K562 (cell line): ENCODE measurements around the gene DPP3. TPM values are rescaled to one million over a fixed set of nuclear protein-coding genes. Genes with fewer than 3 reads are reported as not detected.

Experiments
- ATAC-seq: fragments of 200-7000 bp; cut with Tn5 transposase; 3 replicates; pipeline ENCODE4 v1.9.1; 2020; ENCODE audit warnings: moderate library complexity
- BruUV-seq: library from RNA; stranded (reverse); fragments of 400-500 nt; replicated peaks from 2 replicates; lab custom pipeline; 2021; lab: Mats Ljungman, UMichigan
- CTCF ChIA-PET: fragments of 300-600 bp; formaldehyde crosslinking; extraction: SDS; loops from one replicate; lab custom pipeline; 2021; ENCODE audit warnings: low intra/inter-chr PET ratio; lab: Yijun Ruan, JAX
- POLR2A ChIA-PET: fragments of 300-600, 350-650 bp; sonication (Branson Sonifier 250); formaldehyde crosslinking; extraction: SDS; loops from one replicate; lab custom pipeline; 2021; ENCODE audit warnings: antibody characterized with exemption, inconsistent platforms; lab: Yijun Ruan, JAX
- DNase-seq, 4 experiments: peaks; one replicate each; pipeline versions ENCODE4 v3.0.0 to v3.0.0-alpha.2; 2011 to 2018; ENCODE audit warnings: low spot score in 3 of 4, mixed read lengths in 3 of 4; ENCODE audit errors: extremely low read depth in 1 of 4
- FAIRE-seq: peaks from 2 replicates; lab custom pipeline; 2011; peaks lifted over from hg19 to GRCh38; lab: Jason Lieb, UNC
- H2AFZ ChIP-seq: 2 replicates; pipeline ENCODE4 v1.6.0; 2011; ENCODE audit warnings: low read depth, low read length, control low read depth, inconsistent platforms
- H3K27ac ChIP-seq: fragments of 200-600 bp; 3 replicates; pipeline ENCODE4 v1.8.0; 2011; ENCODE audit warnings: low read depth, mild to moderate bottlenecking, control low read depth, inconsistent platforms, low read length, moderate library complexity, mixed read lengths; ENCODE audit errors: extremely low read depth
- H3K27me3 ChIP-seq, 2 experiments: fragments of 300-600 bp in 1 of 2; 2 replicates in 1 of 2; 3 replicates in 1 of 2; pipeline versions ENCODE4 v1.6.0 to v1.8.0; 2011; ENCODE audit warnings: inconsistent platforms in 2 of 2, low read length in 2 of 2, mild to moderate bottlenecking in 1 of 2, mixed read lengths in 1 of 2, moderate library complexity in 1 of 2; ENCODE audit not compliant: control insufficient read depth in 2 of 2, insufficient read depth in 2 of 2
- H3K36me3 ChIP-seq: fragments of 300-600 bp; 3 replicates; pipeline ENCODE4 v1.8.0; 2011; ENCODE audit warnings: mild to moderate bottlenecking, low read length, inconsistent platforms; ENCODE audit not compliant: control insufficient read depth, insufficient read depth
- H3K4me1 ChIP-seq, 2 experiments: fragments of 200-600 bp in 1 of 2; replicated peaks in 1 of 2; 2 replicates in 1 of 2; 3 replicates in 1 of 2; pipeline versions ENCODE4 v1.5.1 to v1.8.0; 2011; ENCODE audit warnings: inconsistent platforms in 2 of 2, low read length in 2 of 2, mild to moderate bottlenecking in 1 of 2, mixed read lengths in 1 of 2, moderate library complexity in 1 of 2; ENCODE audit not compliant: control insufficient read depth in 2 of 2, insufficient read depth in 2 of 2
- H3K4me2 ChIP-seq: 2 replicates; pipeline ENCODE4 v1.6.1; 2011; ENCODE audit warnings: low read length, control low read depth, inconsistent platforms, mixed read lengths; ENCODE audit not compliant: insufficient read depth
- H3K4me3 ChIP-seq: fragments of 200-600 bp; sonication (generic), shearing (Covaris generic); 2 replicates; pipeline ENCODE4 v1.5.1; 2016; ENCODE audit warnings: control low read depth, inconsistent platforms
- H3K79me2 ChIP-seq: fragments of 200-600 bp; 3 replicates; pipeline ENCODE4 v1.8.0; 2011; ENCODE audit warnings: low read length, inconsistent platforms; ENCODE audit not compliant: control insufficient read depth, insufficient read depth
- H3K9ac ChIP-seq, 2 experiments: 2 replicates each; pipeline versions ENCODE4 v1.6.0 to v1.6.1; 2011; ENCODE audit warnings: low read depth in 2 of 2, low read length in 2 of 2, control low read depth in 1 of 2, inconsistent platforms in 1 of 2, mild to moderate bottlenecking in 1 of 2, mixed read lengths in 1 of 2; ENCODE audit not compliant: insufficient read depth in 1 of 2
- H3K9me1 ChIP-seq: one replicate; pipeline ENCODE4 v1.6.0; 2011; ENCODE audit warnings: inconsistent platforms, mild to moderate bottlenecking, low read length, moderate library complexity; ENCODE audit not compliant: control insufficient read depth, insufficient read depth
- H3K9me3 ChIP-seq: replicated peaks from 2 replicates; pipeline ENCODE4 v1.5.1; 2011; ENCODE audit warnings: low read depth, low read length, inconsistent platforms; ENCODE audit not compliant: control insufficient read depth, insufficient read depth
- H4K20me1 ChIP-seq: replicated peaks from 2 replicates; pipeline ENCODE4 v1.6.1; 2011; ENCODE audit warnings: low read length, inconsistent platforms, mixed read lengths; ENCODE audit not compliant: control insufficient read depth, insufficient read depth
- ATF1 ChIP-seq, 2 experiments: fragments of 450-650 bp in 1 of 2; IDR thresholded peaks; 2 replicates each; pipeline ENCODE4 v1.6.1; 2016; ENCODE audit warnings: missing compliant biosample characterization in 1 of 2, missing genetic modification characterization in 1 of 2
- ESRRA ChIP-seq: fragments of 450-650 bp; IDR thresholded peaks from 2 replicates; pipeline ENCODE4 v1.6.1; 2014; ENCODE audit warnings: low read depth, mild to moderate bottlenecking, moderate library complexity, borderline replicate concordance
- ETS2 ChIP-seq: IDR thresholded peaks from 2 replicates; pipeline ENCODE4 v1.6.1; 2016; ENCODE audit warnings: borderline replicate concordance, missing genetic modification characterization, mild to moderate bottlenecking, moderate library complexity, missing compliant biosample characterization; ENCODE audit not compliant: poor library complexity, severe bottlenecking
- GATAD2A ChIP-seq: fragments of 450-650 bp; IDR thresholded peaks from 2 replicates; pipeline ENCODE4 v1.6.1; 2017
- HNRNPL ChIP-seq: fragments of 200-400 bp; formaldehyde crosslinking; IDR thresholded peaks from 2 replicates; pipeline ENCODE4 v1.6.1; 2017; ENCODE audit warnings: low read depth, mild to moderate bottlenecking, low read length
- JUNB ChIP-seq: fragments of 450-650 bp; formaldehyde crosslinking; conservative IDR thresholded peaks from 2 replicates; pipeline ENCODE4 v1.4.0; 2020; ENCODE audit warnings: mild to moderate bottlenecking
- POLR2G ChIP-seq: fragments of 200-400 bp; formaldehyde crosslinking; IDR thresholded peaks from 2 replicates; pipeline ENCODE4 v1.6.1; 2017; ENCODE audit warnings: low read depth, mild to moderate bottlenecking, antibody characterized with exemption, low read length, moderate library complexity
- RUNX1 ChIP-seq: sonication (generic); IDR thresholded peaks from 2 replicates; pipeline ENCODE4 v1.6.1; 2016; ENCODE audit warnings: antibody characterized with exemption, low read depth
- ZNF174 ChIP-seq: fragments of 250-450 bp; sonication (Bioruptor Pico); IDR thresholded peaks from 2 replicates; pipeline ENCODE4 v1.4.0; 2020; ENCODE audit warnings: mild to moderate bottlenecking
- ZNF444 ChIP-seq: fragments of 250-450 bp; sonication (Bioruptor Pico); IDR thresholded peaks from 2 replicates; pipeline ENCODE4 v1.4.0; 2020; ENCODE audit warnings: mild to moderate bottlenecking, moderate library complexity
- ZNF586 ChIP-seq: fragments of 450-650 bp; formaldehyde crosslinking; conservative IDR thresholded peaks from 2 replicates; pipeline ENCODE4 v1.4.0; 2020; ENCODE audit warnings: mild to moderate bottlenecking, moderate library complexity
- WGBS: fragments of 100-300 bp; shearing (Covaris generic); methylation state at CpG from one replicate; pipeline ENCODE4 v1.1.6; 2016; ENCODE audit warnings: low coverage, mixed read lengths; ENCODE audit not compliant: insufficient coverage; ENCODE audit errors: missing lambda C conversion rate; 5-methylcytosine and 5-hydroxymethylcytosine counted together
- in situ Hi-C: fragments of 300-500 bp; cut with MboI; formaldehyde crosslinking; loops from 4 replicates; pipeline ENCODE4 v1.15.0; 2018; ENCODE audit warnings: inconsistent platforms, mixed read lengths
- intact Hi-C: fragments of 100-400 bp; cut with micrococcal nuclease; formaldehyde crosslinking; loops from 2 replicates; pipeline ENCODE4 v1.14.2; 2022
- polyA plus RNA-seq, 8 experiments: library from polyadenylated mRNA; depleted of rRNA in 4 of 8; stranded (reverse) in 5 of 8; unstranded in 3 of 8; fragments of >200 nt; fragmentation: Nextera tagmentation in 2 of 8; fragmentation: Illumina TruSeq in 1 of 8; extraction: Ambion mirVana in 2 of 8; extraction: Trizol in 1 of 8; gene quantifications; 2 replicates each; pipeline versions ENCODE4 v1.2.1 to v1.2.3, GENCODE V29; 2011 to 2014; ENCODE audit warnings: inconsistent platforms in 1 of 8, missing spikeins in 1 of 8
- total RNA-seq, 7 experiments: library from RNA; depleted of rRNA in 6 of 7; stranded (reverse); fragments of >200 nt in 6 of 7; fragmentation: Illumina TruSeq in 2 of 7; extraction: Trizol in 2 of 7; gene quantifications; 2 replicates each; pipeline versions ENCODE4 v1.2.1 to v1.2.3, GENCODE V29; 2011 to 2021; ENCODE audit warnings: low replicate concordance in 1 of 7
- TF ChIP-seq, protein P1 (sequence below): sonication (generic); formaldehyde crosslinking; IDR thresholded peaks from 2 replicates; pipeline ENCODE4 v1.8.1; 2023; ENCODE audit warnings: mild to moderate bottlenecking, missing genetic modification reagents
- TF ChIP-seq, protein P2 (sequence below): sonication (generic); formaldehyde crosslinking; IDR thresholded peaks from 2 replicates; pipeline ENCODE4 v1.8.0; 2022; ENCODE audit warnings: missing genetic modification reagents, mild to moderate bottlenecking, borderline replicate concordance

DPP3 gene
- total and polyA plus RNA-seq, 9 of the 15 experiments (the other 6 are each of a cell fraction or from before 2014, with no cell fraction given) = 3.7 to 69.2 (median 43.3) TPM

DNA sequence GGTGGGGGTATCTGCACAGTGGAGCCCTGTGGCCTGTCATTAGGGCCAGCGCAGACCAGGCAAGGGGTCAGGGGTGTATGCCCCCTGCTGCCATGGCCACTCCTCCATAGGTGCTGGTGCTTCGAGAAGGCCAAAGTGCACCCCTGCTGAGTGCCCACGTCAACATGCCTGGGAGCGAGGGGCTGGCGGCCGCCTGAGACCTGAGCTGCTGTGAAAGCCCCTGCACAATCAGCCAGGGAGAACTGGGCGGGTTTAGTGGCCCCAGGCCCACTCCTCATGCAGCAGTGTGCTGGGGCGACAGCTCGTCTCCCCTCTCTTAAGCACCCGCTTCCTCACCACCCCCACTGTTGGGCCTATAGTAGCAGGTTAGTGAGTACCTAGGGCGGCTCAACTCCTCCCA lies 51.6 kb downstream of the DPP3 start:
- Histone ChIP-seq H3K9ac (peak overlapping the region in 1 of 2 experiments; percentile 47; a peak in 1 of 4 replicates), H3K9me3 (no peaks in the 10 kb centered on the region), H3K4me3 (no peak overlapping the region), H3K36me3 (no peaks in the 10 kb centered on the region), H2AFZ (no peak overlapping the region), H3K27me3 (no peaks in the 10 kb centered on the region), H3K4me1 (peaks cover 0 to 9% of the 10 kb centered on the region in 2 experiments; a peak in 1 of 5 replicates), H3K27ac (no peak overlapping the region), H3K9me1 (no peaks in the 10 kb centered on the region), H4K20me1 (no peaks in the 10 kb centered on the region), H3K79me2 (no peaks in the 10 kb centered on the region), H3K4me2 (no peak overlapping the region)
- intact Hi-C loops = no loop called here
- CTCF ChIA-PET = no interaction called here
- BruUV-seq = no TSS peak
- in situ Hi-C loops = no loop called here
- WGBS = 67% methylated on average over 7 of the region's 11 CpGs
- POLR2A ChIA-PET = interaction anchor here (0.6 to 3.0 kb wide), 5 partner anchors 11 to 308 kb away, joined by 3 to 12 read pairs (median 4); partner anchors contain the start of gene ZDHHC24
- TF ChIP-seq ESRRA = no peak
- peak; percentile 36; the same call in 1 of the 2 replicates for TF ChIP-seq POLR2G
- ATAC-seq (no peak), FAIRE-seq (no peak), DNase-seq (no peak)

DNA sequence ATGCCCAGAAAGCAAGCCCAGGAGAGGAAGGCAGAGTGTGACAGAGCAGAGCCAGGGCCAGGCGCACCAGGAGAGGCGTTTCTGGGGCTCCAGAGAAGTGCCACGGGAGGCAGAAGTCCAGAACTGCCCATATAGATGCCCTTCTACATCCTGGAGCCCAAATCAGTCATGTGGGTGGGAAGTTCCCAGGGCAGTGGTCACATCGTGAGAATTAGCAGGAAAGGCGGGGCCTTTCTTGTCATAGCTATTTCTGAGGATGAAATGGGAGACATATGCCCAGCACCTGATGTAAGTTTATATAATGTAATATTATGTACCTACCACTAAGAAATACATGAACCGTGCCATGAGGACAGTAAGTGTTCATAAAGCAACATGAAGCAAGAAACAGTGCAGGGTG lies 52.5 kb downstream of the DPP3 start:
- H3K27me3 ChIP-seq = no peaks in the 10 kb centered on the region
- no peak overlapping the region for H3K4me3 ChIP-seq
- intact Hi-C loops (no loop called here), in situ Hi-C loops (no loop called here)
- ATAC-seq (no peak), FAIRE-seq (no peak), DNase-seq (no peak)
- ChIA-PET CTCF (no interaction called here), POLR2A (interaction anchor here (0.6 to 3.0 kb wide), 6 partner anchors 10 to 307 kb away, joined by 3 to 12 read pairs (median 4); partner anchors contain the start of gene ZDHHC24)
- H3K4me2 ChIP-seq = no peak overlapping the region
- 41% methylated on average over 6 of the region's 6 CpGs for whole genome bisulfite sequencing
- no peaks in the 10 kb centered on the region for H3K79me2 ChIP-seq
- peaks cover 0 to 9% of the 10 kb centered on the region in 2 experiments; a peak in 1 of 5 replicates for H3K4me1 ChIP-seq
- H2AFZ ChIP-seq = no peak overlapping the region
- H3K27ac ChIP-seq = no peak overlapping the region
- no TSS peak for BruUV-seq
- H3K36me3 ChIP-seq = no peaks in the 10 kb centered on the region
- H3K9me3 ChIP-seq = no peaks in the 10 kb centered on the region
- no peaks in the 10 kb centered on the region for H3K9me1 ChIP-seq
- no peaks in the 10 kb centered on the region for H4K20me1 ChIP-seq
- H3K9ac ChIP-seq = no peak overlapping the region
- no peak for TF ChIP-seq HNRNPL
- TF ChIP-seq GATAD2A = no peak
- no peak for TF ChIP-seq ZNF174 (CRISPR knock-in tag)
- no peak for TF ChIP-seq JUNB
- TF ChIP-seq, protein P1, sequence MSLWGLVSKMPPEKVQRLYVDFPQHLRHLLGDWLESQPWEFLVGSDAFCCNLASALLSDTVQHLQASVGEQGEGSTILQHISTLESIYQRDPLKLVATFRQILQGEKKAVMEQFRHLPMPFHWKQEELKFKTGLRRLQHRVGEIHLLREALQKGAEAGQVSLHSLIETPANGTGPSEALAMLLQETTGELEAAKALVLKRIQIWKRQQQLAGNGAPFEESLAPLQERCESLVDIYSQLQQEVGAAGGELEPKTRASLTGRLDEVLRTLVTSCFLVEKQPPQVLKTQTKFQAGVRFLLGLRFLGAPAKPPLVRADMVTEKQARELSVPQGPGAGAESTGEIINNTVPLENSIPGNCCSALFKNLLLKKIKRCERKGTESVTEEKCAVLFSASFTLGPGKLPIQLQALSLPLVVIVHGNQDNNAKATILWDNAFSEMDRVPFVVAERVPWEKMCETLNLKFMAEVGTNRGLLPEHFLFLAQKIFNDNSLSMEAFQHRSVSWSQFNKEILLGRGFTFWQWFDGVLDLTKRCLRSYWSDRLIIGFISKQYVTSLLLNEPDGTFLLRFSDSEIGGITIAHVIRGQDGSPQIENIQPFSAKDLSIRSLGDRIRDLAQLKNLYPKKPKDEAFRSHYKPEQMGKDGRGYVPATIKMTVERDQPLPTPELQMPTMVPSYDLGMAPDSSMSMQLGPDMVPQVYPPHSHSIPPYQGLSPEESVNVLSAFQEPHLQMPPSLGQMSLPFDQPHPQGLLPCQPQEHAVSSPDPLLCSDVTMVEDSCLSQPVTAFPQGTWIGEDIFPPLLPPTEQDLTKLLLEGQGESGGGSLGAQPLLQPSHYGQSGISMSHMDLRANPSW (CRISPR knock-in tag) = no peak
- TF ChIP-seq ZNF444 (CRISPR knock-in tag) = no peak
- TF ChIP-seq ZNF586 = no peak
- no peak for TF ChIP-seq ATF1 (CRISPR knock-in tag; IDR thresholded peaks at IDR 0.05)
- TF ChIP-seq ATF1 (tag; IDR thresholded peaks at IDR 0.05) = no peak
- TF ChIP-seq, protein P2, sequence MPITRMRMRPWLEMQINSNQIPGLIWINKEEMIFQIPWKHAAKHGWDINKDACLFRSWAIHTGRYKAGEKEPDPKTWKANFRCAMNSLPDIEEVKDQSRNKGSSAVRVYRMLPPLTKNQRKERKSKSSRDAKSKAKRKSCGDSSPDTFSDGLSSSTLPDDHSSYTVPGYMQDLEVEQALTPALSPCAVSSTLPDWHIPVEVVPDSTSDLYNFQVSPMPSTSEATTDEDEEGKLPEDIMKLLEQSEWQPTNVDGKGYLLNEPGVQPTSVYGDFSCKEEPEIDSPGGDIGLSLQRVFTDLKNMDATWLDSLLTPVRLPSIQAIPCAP (CRISPR knock-in tag) = no peak
- TF ChIP-seq ETS2 (tag) = no peak
- no peak for TF ChIP-seq RUNX1
